PC-3 (cell line): ENCODE measurements around the gene PLSCR5.

Experiments
- EZH2 ChIP-seq: fragments of 300-600 bp; sonication (generic); IDR thresholded peaks from one replicate; pipeline ENCODE4 v1.6.1; 2017; ENCODE audit warnings: antibody characterized with exemption, mild to moderate bottlenecking, low read length; ENCODE audit not compliant: unreplicated experiment
- TF ChIP-seq, protein P1 (sequence below): fragments of 300-600 bp; sonication (generic); conservative IDR thresholded peaks from 2 replicates; pipeline ENCODE4 v1.5.1; 2017; ENCODE audit warnings: antibody characterized with exemption, low read depth, mild to moderate bottlenecking, low read length

DNA sequence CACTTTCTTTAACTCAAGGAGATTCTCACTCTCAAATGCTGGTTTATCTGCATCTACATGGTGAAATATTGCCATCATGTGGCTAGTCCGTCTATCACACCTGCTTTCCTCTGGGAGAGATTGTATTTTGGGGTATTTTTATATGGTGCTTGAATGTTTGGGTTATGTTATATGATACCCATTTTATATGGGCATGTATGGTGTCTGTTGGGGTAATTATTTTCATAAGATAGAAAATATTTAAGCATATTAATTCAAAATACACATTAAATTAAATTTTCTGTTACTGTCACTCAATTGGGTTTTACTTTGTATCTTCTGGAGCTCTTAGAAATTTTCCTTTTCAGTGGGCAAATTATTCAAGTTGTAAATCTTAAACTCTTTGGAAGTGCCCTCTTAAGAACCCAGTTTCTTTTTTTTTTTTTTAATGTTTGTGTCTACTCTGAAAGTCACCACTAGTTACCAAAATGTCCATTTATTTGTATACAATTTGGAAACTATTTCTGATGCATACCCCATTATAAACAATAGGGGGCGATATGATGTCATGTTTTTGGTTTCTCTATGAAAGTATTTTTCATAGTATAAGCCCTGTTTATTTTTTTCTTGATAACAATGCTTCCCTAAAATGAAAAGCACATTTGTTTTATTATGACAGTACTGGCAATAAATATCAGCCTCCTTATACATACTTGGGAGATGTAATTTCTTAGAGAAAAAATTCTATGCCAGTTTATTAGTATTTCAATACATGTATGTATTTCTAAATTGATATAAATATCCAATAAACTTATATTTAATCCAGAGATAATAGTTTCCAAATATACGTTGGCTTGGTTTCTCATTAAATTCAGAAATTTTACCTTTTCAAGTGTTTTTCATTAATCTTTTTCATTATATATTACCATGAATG lies 36.1 kb upstream of the PLSCR5 start:
- TF ChIP-seq, protein P1, sequence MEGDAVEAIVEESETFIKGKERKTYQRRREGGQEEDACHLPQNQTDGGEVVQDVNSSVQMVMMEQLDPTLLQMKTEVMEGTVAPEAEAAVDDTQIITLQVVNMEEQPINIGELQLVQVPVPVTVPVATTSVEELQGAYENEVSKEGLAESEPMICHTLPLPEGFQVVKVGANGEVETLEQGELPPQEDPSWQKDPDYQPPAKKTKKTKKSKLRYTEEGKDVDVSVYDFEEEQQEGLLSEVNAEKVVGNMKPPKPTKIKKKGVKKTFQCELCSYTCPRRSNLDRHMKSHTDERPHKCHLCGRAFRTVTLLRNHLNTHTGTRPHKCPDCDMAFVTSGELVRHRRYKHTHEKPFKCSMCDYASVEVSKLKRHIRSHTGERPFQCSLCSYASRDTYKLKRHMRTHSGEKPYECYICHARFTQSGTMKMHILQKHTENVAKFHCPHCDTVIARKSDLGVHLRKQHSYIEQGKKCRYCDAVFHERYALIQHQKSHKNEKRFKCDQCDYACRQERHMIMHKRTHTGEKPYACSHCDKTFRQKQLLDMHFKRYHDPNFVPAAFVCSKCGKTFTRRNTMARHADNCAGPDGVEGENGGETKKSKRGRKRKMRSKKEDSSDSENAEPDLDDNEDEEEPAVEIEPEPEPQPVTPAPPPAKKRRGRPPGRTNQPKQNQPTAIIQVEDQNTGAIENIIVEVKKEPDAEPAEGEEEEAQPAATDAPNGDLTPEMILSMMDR, result peak; percentile 67
- TF ChIP-seq EZH2, result no peak
